ENCODE measurements around the gene SPSB3. TPM values are rescaled to one million over a fixed set of nuclear protein-coding genes. Genes with fewer than 3 reads are reported as not detected.

SPSB3 gene
- total RNA-seq (10 to 100 TPM; 19.2 to 41.3 (median 37.2) TPM), polyA plus RNA-seq (100 to 1,000 TPM; 161 to 223 TPM)

DNA sequence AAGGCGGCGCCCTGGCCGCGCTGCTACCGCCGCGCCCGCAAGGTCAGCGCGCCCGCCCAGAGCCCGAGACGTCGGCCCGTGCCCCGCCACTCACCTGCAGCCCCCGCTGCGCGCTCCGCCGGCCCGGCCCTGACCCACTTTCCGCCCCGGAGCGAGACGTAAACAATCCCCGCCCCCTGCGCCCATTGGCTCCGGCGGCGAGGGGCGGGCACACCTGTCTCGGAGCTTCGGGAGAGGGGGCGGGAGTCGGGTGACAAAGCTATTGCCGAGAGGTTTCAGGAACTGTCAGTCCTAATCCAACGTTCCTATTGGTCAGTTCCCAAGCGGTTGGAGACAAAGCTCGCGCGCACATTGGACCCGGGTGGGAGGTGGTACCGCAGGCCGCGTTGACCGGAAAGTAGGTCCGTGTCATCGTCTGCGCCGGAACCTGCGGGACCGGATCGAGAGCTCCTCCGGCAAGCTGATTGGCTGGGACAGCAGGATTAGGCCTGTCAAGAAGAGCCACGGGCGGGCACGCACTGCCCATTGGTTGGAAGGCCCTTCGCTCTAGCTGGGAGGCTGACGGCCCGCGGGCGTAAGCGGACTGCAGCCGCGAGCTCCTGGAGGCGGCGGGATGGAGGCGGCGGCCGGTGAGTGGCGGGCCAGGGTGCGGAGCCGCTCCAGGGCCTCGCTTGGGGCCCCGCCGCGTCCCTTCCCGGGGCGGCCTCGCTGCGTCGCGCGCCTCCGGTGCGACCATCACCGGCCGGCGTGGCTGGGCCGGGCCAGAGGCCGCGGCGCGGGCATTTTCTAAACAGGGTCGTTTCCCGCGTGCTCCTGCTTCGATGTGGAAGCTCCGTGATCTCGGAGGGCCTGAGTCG lies at the start of gene SPSB3, which contains the start of gene NUBP2:
TSS of gene SPSB3 (minus strand) at position 164 of the 857 bp plus-strand sequence. CDS start 1,088 bp downstream, outside the sequence.
TSS of gene NUBP2 (plus strand) at position 553 of the 857 bp plus-strand sequence. CDS start at position 614, 61 bp downstream.
- H3K9me3 ChIP-seq: no peaks in the 10 kb centered on the region
- H3K27ac ChIP-seq: peak within 1 kb of the TSS; percentile 85 to 96 (median 88)
- intact Hi-C loops (cut with DNase I): no loop called here
- WGBS, 2 donors: 0% methylated on average over 81 to 102 of the region's 102 CpGs
- FAIRE-seq: peak; percentile 99
- no peak for TF ChIP-seq CTCF (IDR thresholded peaks at IDR 0.05)
- peaks cover 0 to 6% (median 5%) of the 10 kb centered on the region in 3 donors for H3K36me3 ChIP-seq
- peak within 1 kb of the TSS; percentile 75 to 97 (median 93) for H3K4me3 ChIP-seq
- H3K27me3 ChIP-seq: no peaks in the 10 kb centered on the region
- peak; percentile 96 to 100 (median 100) for DNase-seq
- H3K4me1 ChIP-seq: peaks cover 11 to 17% (median 16%) of the 10 kb centered on the region in 3 donors
- peak; percentile 88 to 95 (median 90) for ATAC-seq

- H3K4me3 ChIP-seq: no peak overlapping the region
- FAIRE-seq: no peak
- H3K27ac ChIP-seq: no peak overlapping the region
Observed at GRCh38 chr16:1831186-1832075, 49.1 kb upstream of the SPSB3 start.

DNA sequence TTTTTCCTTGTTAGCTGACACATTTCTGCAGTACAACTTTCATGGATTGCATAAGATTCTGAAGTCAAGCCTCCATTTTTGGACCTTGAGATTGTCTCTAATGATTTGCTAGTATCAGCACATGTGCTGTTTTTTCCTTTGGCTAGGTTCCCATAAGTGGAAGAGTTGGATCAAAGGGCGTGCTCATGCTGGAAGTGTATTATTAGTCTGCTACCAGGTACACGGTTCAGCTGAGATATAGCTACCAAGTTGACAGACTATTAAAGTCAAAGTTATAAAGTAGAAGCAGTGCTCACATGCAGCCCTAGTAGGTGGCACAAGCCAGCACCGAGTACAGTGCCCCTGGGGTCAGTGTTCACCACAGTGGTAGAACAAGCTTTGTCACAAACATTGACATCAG lies 47.8 kb upstream of the SPSB3 start:
- Histone ChIP-seq H3K9me3 (no peaks in the 10 kb centered on the region), H3K36me3 (no peaks in the 10 kb centered on the region), H3K4me3 (no peak overlapping the region), H3K4me1 (peaks cover 19 to 24% (median 24%) of the 10 kb centered on the region in 3 donors), H3K27ac (peak overlapping the region; percentile 3 to 63 (median 36)), H3K27me3 (no peaks in the 10 kb centered on the region)
- WGBS, 2 donors: 15 to 20% methylated on average over 3 of the region's 3 CpGs
- ATAC-seq (peak; percentile 8 to 25 (median 17)), FAIRE-seq (no peak), DNase-seq (peak in 1 of 6 donors; percentile 51)
- TF ChIP-seq CTCF (IDR thresholded peaks at IDR 0.05): no peak
- intact Hi-C loops (cut with DNase I): no loop called here

More at GRCh38 chr16:1831186-1832075, 49.1 kb upstream of the SPSB3 start:
- H3K36me3 ChIP-seq: no peaks in the 10 kb centered on the region
- peaks cover 15 to 24% (median 19%) of the 10 kb centered on the region in 3 donors for H3K4me1 ChIP-seq
- no peak for DNase-seq
- no peak for ATAC-seq
- intact Hi-C loops (cut with DNase I): no loop called here
- 75 to 91% methylated on average over 19 of the region's 19 CpGs for WGBS, 2 donors
- H3K27me3 ChIP-seq: no peaks in the 10 kb centered on the region
- no peaks in the 10 kb centered on the region for H3K9me3 ChIP-seq
- TF ChIP-seq CTCF (IDR thresholded peaks at IDR 0.05): no peak

- Histone ChIP-seq H3K27me3 (no peaks in the 10 kb centered on the region), H3K4me1 (peaks cover 21 to 30% (median 24%) of the 10 kb centered on the region in 3 donors), H3K4me3 (peak overlapping the region in 3 of 4 donors; percentile 92 to 96 (median 94)), H3K9me3 (no peaks in the 10 kb centered on the region), H3K36me3 (no peaks in the 10 kb centered on the region), H3K27ac (peak overlapping the region in 2 of 4 donors; percentile 51 to 63)
- WGBS, 2 donors: 14 to 20% methylated on average over 11 of the region's 11 CpGs
- DNase-seq (no peak), ATAC-seq (no peak), FAIRE-seq (no peak)
- no peak for TF ChIP-seq CTCF (IDR thresholded peaks at IDR 0.05)
- intact Hi-C loops (cut with DNase I): no loop called here
Observed at GRCh38 chr16:1828645-1829410, 46.5 kb upstream of the SPSB3 start.
